SHP77 treated with DMSO at 0.1 percent for 48 hours (cell line): ENCODE measurements around the gene HIVEP1.

ENCODE experiments used
- DNase-seq: peaks from one replicate; lab custom pipeline; 2025; lab: John Stamatoyannopoulos, UW

The HIVEP1 gene

DNA sequence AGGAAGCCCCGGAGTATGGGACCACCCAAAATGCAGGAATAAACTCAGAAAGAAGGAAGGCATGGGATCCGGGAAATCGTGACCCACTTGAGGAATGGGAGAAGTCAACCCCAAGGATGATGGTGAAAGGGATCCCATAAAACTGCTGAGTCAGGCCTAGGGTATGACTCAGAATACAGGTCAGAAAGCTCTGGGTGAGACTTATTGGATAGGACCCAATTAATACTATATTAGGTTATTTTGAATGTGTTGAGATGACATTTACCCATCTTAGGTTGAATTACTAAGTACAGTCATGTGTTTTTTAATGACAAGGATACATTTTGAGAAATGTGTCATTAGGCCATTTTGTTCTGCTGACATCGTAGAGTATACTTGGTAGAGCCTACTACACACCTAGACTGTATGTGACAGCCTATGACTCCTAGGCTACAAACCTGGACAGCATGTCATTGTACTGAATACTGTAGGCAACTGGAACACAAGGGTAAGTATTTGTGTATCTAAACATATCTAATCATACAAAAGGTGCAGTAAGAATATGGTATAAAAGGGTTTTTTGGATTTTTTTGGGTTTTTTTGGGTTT lies 17.1 kb upstream of the HIVEP1 start:
- DNase-seq = no peak

DNA sequence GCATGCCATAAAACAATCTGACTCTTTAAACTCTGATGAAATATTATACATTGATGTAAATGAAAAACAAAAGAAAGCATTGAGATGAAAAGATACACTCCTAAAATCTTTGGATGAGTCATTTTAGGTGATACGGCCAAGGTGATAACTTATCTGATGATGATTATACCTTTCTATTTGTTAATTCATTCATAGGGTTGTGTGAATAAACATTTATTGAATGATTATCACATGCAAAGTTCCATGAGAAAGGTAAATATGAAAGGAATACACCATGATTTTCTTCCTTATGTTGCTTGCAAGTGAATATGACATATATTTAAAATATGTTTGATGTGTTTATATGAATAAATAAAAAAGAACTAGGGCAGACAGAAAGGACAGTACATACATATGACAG lies 15.4 kb upstream of the HIVEP1 start:
- DNase-seq = no peak

DNA sequence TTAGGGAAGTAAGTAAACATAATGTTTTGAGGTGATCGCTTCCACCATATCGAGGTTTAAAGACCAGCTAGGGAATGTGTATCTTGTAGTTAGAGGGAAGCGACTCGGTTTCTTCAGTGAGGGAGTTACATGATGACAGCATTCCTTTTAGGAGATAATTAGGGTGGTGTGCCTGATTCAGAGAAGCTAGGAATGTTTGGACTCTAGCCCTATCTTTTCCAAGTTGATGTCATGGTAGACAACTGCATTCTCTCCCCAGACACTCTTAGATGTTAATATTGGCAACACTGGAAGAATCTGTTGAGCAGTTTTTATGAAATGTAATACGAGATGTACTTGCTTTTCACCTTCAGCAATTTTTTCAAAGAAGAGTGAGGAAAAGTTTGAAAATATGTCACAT lies 12.9 kb upstream of the HIVEP1 start:
- no peak for DNase-seq

DNA sequence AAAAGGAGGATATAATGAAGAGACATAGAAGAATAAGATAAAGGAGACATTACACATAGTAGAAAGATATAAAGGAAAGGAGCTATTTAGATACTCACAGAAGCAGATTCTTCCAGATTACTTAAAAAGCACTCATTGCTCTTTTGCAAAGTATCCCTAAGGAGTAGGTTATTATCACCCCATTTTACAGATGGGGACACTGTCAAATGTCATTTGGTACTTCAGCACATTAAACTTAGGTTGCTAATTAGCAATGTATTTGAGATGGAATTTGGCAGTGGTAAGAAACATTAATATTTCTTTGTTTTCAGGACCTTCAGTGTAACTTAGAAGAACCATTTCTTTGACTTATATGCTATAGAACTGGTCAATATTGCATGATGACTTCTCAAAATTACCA lies 11.9 kb upstream of the HIVEP1 start:
- DNase-seq = no peak

DNA sequence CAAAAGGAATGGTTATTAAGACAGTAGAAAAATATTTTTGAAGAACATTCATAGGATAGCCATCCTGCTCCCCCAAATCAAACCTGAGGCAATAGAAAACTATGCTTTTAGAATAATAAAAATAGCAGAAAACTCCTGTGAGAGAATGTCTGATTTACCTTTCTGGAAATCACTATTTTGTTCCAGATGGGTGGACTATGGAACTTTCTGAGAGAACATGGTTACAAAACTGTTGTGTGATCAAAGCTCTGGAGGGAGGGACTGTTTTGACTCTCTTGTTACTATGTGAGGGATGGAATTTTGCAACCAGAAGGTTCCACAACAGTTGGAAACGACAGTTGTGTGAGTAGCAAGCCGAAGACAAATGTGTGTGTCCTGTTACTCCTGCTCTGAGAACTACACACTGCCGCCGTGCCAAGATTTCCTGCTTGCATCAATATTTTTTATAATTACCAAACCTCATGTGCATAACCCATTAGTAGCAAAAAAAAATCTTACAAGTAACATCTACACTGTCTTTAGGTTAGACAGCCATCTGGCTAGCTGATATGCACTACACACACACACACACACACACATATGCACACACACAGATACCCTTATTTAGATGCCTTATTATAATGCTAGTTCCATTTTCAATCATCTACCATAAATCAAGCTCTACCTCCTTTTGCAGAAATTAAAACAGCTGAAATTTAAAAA lies 11.0 kb upstream of the HIVEP1 start:
- no peak for DNase-seq

DNA sequence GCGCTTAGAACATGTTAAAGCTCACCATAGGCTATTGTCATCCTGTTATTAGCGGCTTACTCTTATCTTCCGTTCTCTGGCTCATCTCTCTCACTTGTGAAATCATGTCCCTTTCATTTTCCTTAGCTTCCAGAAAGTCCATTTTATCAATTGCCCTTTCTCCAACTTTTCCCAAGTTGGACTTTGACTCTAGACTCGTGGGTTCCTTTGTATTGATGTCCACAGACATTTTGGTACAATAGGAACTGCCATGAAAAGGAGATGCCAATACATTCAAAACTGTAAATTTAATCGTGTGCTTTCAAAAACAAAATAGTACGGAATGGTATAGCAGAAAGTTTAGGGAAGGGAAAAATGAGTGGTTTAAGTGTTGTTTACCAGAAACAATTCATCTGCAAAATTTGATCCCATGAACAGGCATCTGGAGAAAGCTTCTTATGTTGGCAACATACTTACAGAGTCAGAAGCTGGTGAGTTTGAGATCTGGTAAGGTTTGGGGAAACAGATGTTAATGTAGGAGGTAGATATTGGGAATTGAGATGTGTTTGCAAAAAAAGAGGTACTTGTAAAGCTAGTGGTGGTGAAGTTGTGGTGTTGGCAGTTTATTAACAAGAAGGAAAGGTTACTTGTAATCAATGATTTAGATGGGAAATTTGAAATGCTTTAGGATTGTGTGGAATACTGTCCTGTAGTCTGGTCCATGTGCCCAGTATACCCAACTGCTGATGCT lies 10.2 kb upstream of the HIVEP1 start:
- DNase-seq = no peak

DNA sequence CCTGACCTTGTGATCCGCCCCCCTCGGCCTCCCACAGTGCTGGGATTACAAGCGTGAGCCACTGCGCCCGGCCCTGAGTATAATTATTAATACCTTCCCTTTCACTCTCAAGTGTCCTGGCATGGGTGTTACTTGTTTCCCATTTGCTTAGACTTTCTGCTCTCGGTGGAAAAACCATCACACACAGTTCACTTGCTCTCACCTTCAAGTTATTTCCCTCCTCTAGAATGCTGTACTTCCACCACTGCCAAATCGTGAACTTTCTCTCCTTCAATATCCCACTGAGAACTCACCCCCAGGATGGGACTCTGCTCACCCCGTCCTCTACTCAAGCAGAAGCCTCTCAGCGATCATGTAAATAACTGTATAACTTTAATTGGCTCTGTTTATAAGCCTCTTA lies 4.6 kb upstream of the HIVEP1 start:
- DNase-seq = no peak

DNA sequence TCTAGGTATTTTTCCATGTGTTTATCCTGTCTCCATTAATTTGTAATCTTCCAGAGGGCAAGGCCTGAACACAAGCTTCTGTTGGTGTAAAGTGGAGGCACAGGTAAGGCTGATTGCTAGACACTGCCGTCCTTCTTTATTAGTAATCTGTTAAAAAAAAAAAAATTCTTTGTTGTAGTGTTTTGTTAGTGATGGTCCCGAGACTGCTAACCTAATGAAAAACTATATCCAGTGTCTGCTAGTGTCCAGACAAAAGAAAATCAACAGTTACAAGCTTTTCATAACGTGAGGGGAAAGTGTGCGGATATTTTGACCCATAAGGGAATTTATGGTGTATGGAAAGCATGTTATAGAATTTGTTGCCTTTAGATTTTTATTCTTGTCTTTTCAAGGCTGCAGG lies 4.2 kb upstream of the HIVEP1 start:
- DNase-seq = no peak

DNA sequence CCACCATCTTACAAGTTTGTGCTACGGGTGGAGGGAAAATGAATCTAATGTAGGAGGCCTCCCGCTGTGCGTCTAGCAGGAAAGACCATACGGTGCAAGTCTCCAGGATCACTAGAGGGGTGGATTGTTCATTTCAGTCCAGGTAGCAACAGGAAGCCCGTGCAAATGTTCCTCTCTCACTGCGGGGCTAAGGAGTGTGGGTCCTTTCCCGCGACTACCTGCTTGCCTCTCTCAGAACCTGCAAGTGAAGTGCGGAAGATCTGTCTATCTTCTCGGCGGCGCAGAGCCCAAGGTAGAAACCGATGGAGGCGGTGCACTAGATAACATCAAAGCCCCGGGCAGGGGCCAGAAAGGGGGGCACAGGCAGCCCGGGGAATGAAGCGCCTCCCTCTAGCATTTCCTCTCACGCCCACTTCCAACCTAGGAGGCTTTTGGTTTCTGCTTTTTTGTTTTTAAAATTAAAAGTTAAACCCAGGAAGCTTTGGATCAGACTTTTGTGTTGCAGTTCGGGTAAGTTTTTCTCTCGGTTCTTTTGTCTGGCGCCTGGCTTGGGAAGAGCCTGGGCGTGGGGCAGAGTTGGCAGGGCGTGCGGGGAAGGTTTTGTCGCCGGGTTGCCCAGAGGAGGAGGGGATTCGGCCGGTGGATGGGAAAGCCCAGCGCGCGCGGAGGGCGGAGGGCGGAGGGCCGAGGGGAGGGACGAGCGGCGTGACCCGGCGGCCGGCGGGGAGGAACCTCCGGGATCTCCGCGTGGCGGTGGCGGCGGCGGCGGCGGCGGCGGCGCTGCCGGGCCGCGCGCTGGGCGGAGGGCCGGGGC lies 3.5 kb upstream of the HIVEP1 start:
- peak; percentile 56 for DNase-seq

DNA sequence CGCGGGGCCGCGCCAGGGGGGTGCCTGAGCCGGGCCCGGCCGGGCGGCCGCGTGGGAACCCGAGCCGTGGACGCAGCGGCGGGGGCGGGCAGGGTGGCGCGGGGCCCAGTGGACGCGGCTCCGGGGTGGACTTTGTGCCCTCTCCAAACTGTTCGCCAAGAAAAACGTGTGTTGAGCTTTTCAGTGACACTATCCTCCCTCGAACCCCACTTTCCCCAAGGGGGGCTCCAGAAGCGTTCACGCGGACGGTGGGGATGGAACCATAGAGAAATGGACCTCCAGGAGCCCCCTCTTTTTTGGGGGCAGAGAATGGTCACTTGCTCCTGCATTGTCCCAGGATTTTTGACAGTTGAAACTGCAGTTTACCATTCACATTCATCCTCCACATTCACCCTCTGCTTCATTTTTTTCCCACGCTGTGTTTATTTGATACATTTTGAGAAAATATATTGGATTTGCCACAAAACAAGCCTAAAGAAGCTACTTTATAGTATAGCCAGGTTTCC lies 2.9 kb upstream of the HIVEP1 start:
- no peak for DNase-seq

DNA sequence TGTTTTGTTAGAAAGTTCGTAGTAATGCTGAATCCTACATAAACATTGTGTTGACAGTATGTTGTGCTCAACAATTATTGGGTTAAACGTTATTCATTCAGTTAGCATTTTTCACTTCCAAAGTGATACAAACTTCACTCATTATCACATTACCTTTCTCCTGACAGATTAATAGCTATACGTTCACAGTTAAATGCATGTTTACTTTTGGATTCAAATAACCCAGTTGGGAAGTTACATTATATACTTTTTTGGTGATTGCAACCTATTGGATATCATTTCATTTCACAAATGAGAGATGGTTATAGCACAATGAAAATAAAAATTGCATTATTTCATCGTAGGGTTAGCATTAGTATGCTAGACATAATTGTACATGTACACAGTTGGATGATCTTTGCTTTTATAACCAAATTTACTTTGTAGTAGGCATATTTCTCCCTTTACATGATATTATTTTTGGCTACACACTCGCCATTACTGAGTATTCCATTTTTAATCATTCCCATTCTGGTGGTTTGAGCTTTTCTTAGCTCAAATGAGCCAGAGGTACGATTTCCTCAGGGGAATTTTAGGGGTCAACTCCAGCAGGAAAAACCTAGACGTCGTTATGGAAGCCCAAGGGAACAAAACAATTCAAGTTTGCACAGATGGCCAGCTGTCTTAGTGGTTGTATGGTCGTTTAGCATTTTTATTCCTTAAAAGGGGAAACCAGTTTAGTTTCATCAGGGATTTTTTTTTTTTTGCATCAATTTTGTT lies 2.1 kb upstream of the HIVEP1 start:
- no peak for DNase-seq

DNA sequence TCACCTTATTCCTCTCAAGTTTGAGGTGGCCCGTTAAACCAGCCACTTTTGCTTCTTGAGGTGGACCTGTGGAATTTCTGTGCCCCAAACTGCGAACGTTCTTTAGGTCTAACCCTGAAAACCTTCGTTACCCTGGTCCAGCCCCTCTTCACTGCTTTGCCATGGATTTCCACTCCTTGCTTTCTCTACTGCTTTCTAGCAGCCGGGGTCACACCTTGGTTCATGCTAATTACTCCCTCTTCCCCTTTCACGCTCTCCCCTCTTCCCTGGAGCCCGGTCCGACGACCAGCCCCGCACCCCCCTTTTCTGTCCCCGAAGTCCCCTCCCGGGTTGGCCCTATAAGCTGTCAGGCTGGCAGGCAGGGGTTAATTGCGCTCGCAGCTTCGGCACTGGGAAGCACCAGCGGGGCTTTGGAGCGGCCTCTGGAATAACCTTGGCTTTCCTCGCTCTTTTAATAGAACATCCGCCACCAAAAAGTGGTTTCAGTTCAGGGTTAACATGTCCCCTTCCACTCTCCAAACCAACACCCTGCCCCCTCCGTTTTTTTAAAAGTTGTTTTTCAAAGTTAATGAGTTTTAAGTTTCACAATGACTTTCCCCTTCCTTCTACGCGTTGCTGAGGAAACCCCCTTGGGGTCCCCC lies 1.4 kb upstream of the HIVEP1 start:
- no peak for DNase-seq

DNA sequence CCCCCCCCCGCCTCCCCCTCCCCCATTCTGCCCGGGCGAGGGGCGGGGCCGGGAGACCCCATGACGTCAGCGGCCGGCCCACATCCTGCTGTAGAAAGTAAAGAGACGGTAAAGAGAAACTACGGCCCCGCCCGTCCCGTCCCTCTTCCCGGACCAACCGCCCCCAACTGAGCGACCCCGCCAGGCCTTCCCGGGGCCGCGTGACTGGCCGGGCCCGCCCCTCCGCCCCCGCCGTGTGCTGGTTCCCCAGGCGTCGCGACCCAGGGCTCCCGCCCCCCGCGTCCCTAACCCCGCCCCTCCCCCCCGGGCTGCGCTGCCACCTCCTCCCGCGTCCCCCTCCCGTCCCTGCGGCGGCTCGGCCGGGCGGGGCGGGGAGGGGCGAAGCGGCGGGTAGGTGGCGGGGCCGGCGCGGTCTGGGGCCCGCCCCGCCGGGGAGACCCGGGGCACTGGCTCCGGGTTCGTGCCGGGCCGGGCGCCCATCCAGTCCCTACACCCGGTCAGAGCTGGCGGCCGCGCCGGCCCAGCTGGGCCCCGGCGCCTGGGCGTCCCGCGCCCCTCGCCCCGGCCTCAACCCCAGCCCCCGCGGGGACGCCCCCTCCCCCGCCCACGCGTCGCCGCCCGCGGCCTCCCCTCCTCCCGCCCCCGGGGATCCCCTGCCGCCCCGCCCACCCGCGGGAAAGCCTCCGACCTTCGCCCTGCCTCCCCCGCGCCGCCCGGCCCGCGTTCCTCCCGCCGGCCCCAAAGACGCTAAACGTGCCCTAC lies 655 bp upstream of the HIVEP1 start:
- peak; percentile 81 for DNase-seq

DNA sequence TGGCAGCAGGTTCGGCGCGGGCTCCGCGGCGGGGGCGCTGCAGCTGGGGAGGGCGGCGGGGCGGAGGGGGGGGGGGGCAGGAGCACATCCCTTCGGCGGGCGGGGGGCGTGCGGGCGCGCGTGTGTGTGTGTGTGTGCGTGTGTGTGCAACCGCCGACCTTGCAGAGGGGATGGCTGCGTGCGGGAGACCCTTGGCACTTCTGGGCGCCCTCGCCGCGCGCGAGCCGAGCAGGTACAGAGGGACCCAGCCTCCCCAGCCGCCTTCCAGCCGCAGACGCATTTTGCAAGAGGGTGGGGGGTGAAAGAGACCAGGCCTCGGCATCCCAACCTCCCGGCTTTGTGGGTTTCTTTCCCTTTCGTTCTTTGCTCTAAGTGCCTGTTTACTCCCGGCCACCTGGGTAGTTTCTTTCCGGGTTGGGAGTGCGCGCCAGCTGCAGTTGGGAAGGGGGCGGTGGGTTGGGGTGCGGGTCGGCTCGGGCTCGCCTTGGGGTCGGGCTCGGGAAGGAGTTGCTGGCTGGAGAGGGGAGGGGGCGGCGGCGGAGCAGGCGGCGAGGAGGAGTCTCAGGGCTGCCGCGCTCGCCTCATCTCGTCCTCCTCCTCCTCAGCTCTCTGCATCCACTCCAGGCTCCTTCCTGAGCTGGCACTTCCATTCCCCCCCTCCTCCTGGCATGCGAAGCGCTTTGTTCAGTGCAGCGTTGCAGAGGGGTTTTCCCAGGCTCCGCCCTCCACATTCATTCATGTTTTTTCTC lies 620 bp downstream of the HIVEP1 start:
- DNase-seq = peak; percentile 50

DNA sequence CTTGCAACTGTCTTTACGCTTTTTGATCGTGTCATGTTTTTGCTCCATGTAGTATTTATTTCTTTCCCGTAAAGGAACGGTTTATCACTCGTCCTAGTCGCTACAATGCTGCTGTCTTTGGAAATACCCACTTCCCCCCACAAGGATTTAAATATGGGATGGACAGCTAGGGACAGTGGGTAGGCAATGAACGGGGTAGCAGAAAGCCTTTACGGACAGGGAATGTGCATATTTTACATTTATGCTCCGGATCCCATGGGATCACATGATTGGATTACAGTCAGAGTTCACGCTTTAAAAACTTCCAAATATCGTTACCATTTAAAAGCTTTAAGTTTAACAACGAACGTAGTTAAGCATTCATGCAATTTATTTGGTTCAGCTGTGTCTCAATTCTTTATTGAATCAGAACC lies 1.2 kb downstream of the HIVEP1 start:
- peak; percentile 50 for DNase-seq

DNA sequence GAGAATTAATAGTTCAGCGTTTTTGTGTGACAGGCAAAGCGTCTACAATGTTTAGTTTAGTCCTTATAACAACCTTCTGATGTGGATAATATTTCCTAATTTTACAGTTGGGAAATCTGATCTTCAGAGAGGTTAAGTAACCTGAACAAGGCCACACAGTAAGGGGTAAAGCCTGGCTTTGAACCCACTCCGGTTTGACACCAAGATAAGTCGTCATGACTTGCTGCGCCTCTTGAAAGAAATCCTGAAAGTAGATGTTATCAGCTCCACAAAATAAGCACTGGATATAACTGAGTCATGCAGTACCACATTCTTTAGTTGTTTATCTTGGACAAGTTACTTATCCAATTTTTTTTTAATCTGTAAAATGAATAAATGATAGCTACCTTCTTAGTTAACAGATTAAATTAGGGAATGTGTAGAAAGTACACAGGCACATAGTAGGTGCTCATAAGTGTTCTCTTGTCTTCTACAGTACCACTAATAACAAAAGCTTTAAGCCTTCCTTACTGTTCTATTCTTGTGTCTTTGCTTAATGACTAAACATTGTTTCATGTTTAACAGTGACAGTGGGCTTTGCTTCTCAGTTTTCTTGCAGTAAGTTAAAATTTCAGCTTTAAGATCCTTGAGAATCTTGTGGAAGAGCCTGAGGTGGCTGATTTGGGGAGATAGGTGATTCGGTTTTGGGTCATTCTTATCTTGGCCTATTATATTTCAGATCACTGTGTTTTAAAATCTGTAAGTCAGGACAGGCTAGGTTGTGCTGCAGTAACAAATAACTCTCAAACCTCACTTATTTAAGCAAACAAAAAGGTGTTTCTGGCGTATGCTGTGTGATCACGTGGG lies 2.1 kb downstream of the HIVEP1 start:
- DNase-seq = no peak

DNA sequence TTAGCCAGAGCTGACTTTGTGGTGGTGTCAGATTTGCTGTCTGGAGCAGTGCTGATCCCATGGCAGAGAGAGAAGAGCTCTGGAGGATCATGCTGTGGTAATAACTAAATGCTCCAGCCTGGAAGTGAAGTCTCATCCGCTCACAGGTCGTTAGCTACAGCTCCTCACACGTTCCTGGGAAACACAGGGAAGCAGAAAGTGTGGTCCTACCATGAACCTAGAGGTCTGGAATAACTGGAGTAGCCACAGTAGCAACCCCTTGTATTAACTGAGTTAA lies 2.7 kb downstream of the HIVEP1 start:
- DNase-seq = no peak

DNA sequence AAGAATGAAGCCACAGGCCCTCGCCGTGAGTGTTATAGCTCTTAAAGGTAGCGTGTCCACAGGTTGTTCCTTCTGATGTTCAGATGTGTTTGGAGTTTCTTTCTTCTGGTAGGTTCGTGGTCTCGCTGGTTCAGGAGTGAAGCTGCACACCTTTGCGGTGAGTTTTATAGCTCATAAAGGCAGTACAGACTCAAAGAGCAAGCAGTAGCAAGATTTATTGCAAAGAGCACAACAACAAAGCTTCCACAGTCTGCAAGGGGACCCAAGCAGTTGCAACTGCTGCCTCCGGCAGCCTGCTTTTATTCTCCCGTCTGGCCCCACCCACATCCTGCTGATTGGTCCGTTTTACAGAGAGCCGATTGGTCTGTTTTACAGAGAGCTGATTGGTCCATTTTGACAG lies 5.2 kb downstream of the HIVEP1 start:
- no peak for DNase-seq

DNA sequence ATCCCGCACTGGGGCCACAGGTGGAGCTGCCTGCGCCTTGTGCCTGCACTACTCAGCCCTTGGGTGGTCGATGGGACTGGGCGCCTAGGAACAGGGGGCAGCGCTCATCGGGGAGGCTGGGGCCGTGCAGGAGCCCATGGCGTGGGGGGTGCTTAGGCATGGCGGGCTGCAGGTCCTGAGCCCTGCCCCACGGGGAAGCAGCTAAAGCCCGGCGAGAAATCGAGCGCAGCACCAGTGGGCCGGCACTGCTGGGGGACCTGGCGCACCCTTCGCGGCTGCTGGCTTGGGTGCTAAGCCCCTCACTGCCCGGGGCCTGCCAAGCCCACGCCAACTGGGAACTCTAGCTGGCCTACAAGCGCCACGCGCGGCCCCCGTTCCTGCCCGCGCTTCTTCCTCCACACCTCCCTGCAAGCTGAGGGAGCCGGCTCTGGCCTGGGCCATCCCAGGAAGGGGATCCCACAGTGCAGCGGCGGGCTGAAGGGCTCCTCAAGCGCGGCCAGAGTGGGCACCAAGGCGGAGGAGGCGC lies 5.8 kb downstream of the HIVEP1 start:
- DNase-seq = no peak
